Epidermal melanocyte (primary cell): Measurements from ENCODE around the gene KLHL11.
"Not testable (repeated sequence)": the region's sequence is repeated elsewhere in the genome, so short reads cannot be mapped to it uniquely, and the experiment has no call there.

ENCODE experiments used
- DNase-seq: peaks from one replicate; pipeline ENCODE4 v3.0.0; 2011; ENCODE audit warnings: low spot score; ENCODE audit not compliant: insufficient read length

Gene KLHL11

DNA sequence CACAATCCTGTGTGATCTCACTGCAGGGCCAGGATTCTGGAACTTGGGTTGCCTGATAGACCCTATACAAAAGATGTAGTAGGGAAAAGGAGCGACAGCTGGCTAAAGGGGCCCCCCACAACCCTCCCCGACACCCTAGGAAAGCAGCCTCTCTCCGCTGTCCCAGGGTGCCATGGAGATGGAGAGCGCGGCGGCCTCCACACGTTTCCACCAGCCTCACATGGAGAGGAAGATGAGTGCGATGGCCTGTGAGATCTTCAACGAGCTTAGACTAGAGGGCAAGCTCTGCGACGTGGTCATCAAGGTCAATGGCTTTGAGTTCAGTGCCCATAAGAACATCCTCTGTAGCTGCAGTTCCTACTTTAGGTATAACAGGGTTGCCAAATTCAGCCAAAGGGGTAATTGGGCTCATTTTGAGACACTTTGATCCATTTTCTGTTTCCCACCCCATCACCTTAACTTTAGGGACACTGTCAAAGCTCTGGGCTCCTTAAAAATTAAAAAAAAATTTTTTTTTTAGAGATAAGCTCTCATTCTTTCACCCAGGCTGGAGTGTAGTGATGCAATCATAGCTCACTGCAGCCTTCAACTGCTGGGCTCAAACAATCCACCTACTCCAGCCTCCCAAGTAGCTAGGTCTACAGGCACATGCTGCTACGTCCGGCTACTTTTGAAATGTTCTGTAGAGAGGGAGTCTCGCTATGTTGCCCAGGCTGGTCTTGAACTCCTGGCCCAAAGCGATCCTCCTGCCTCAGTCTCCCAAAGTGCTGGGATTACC, 27.3 kb downstream of the KLHL11 start, which contains the start of gene KLHL10:
TSS of gene KLHL10 (plus strand) at position 65 of the 778 bp plus-strand sequence. CDS start at position 173, 108 bp downstream.
- no peak for DNase-seq

DNA sequence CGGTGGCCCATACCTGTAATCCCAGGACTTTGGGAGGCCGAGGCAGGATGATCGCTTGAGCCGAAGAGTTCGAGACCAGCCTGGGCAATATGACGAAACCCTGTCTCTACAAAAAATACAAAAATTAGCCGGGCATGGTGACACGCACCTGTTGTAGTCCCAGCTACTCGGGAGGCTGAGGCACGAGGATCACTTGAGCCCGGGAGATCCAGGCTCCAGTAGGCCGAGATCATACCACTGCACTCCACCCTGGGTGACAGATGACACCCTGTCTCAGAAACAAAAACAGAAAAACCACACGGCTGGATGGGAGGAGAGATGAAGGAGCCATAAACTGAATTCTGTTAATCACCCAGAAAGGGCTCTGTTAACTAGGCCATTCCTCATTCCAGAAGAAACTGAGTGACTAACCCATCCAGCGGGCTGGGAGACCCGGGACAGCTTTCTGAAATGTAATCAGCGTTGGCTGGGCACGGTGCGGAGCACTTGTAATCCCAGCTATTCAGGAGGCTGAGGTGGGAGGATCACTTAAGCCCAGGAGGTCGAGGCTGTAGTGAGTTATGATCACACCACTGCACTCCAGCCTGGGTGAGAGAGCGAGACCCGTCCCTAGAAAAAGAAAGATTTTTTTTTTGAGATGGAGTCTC, 28.6 kb downstream of the KLHL11 start:
- DNase-seq, result peak; percentile 3

DNA sequence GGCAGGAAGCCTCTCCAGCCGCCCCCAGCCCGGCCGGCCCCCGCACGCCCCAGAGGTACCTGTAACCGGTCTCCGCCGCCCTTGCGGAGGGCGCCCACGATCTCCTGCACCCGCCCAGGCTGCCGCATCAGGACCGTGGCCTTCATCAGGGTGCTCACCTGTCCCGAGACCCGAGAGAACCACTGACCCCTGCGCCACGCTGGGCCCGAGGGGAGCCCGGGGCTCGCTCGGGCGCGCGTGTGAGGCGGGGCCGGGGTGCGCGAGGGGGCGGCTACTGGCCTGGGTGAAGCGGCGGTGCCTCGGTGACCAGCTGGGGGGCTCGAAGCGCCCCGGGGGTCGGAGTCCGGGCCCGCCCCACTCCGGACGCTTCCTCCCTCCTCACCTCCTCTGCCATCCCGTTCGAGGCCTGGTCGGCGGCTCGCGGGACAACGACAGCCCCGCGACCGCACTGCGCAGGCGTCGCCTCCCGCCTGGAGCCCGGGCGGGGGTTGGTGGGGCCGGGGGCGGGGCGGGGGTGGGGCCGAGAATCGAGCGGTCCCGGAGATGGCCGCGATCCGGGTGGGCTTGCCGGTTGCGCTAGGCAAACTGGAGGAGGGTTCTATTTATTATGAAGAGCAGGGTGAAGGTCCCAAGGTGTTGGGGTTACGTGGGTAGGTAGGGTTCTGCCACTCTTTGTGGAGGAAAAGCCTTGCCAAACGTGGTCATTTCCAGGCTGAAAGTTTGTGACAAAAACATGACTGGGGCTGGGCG, 29.2 kb downstream of the KLHL11 start, which contains the start of gene NT5C3B:
TSS of gene NT5C3B (minus strand) at position 433 of the 750 bp plus-strand sequence. CDS start at position 394, 39 bp downstream.
- DNase-seq, result peak; percentile 81

DNA sequence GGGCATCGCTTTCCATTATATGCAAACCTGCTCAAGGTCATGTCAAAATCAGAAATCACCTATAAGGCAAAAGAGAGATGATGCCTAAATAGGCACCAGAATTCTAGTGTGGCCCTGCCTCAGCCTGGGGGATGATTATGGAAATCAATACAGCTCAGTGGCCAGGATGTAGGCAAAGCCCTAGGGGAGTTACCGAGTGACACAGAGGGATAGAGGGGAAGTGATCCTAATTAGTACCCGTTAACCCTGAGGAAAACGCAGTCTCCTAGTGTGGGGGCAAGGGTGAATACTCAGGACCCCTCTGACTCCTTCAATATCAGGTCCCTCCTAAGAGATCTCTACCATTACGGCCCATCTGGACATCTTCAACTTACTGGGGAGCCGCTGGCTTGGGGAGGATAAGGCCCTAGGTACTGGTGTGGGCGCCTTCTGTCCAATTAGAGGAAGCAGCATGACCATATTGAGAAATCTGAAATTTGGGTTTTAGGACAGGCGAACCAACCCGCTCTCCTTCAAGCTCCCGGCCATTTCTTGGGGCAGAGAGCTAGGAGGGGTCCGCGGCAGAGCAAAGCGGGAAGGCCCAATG, 29.9 kb downstream of the KLHL11 start:
- peak; percentile 40 for DNase-seq

DNA sequence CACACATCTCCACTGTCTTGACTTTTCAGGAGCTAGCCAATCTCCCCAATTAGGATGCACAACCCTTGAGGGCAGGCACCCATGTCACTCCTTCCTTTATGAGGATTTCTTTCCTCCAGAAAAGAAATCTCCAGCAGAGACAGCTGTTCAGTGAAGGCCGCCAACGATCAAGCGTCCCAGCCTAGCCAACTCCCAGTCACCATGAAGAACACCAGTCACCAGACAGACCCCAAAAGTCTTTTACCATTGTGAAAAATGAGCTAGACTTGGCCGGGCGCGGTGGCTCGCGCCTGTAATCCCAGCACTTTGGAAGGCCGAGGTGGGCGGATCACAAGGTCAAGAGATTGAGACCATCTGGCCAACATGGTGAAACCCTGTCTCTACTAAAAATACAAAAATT, 35.3 kb downstream of the KLHL11 start:
- not testable (repeated sequence) for DNase-seq

DNA sequence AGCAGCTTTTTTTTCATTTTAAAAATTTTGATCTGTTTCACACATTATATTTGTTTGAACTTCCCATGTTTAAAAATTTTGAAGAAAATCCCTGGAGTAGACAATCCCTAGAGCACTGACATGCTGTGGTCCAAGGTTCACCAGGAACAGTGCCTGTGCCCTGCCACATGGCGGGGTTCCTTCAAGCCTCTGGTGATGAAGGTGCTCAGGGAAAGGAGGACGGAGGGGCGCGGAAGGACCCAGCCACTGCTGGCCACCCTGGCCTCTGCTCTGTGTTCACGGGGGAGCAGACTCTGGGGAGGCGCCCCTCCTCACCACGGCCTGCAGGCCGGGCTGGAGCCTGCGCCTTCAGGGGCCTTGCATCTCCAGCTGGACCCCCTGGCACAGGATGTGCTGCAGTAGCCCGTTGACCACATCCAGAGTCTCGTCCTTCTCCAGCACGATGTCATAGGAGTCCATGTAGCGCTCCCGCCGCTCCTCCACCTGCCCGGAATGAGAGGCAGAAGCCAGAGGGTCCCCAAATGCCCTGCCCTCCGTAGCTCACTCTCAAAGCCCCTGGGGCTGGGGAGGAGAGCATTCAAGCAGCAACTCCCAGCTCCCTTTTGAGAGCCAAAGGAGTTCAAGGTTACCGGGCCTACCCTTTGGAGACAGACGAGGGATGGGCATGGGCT, 39.9 kb downstream of the KLHL11 start:
- DNase-seq, result no peak

DNA sequence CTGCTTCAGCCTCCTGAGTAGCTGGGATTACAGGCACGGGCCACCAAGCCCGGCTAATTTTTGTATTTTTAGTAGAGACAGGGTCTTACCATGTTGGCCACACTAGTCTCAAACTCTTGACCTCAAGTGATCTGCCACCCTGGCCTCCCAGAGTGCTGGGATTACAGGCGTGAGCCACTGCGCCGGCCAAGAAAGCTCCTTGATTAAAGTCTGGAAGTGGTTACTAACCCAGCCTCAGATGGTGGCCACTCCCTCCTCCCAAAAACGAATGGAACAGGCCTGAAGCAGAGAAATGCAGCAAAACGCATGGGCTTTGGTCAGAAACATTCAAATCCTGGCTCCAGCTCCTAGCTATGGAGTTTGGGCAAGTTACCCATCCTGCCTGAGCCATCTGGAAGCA, 41.1 kb downstream of the KLHL11 start:
- no peak for DNase-seq

DNA sequence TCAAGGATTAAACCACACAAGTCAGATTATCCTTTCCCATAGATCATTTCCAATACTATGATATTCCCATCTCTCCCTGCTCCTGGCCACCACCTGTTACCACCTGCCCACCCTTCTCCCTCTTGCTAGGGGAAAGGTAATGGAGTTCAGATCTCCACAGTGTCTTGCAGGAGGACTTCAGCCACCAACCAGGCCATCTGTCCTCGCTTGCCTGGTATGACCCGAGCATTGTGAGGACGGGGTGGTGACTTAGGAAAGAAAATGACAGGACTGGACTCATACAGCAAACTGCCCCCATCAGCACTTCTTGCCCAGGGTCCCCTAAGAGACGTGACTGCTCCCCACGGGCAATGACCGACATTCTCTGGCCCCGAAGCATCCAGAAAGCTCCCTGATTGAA, 41.6 kb downstream of the KLHL11 start:
- DNase-seq, result no peak

DNA sequence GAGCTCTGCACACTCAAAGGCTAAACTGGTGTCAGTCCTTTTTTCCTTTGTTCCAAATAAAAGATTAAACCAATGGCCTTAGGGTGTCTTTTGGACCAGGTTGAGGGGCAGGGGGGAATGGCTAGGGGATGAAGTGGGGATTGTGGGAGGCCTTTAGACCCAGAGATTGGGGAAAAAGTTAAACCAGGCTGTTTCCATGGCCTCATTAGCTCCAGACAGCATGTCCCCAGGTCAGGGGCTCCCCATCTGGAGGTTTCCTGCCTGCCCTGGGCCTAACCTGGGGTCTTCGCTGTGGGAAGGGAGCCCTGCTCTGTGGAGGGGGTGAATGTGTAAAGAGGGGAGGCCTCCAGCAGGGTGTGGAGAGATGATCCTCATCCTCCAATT, 42.1 kb downstream of the KLHL11 start:
- no peak for DNase-seq

DNA sequence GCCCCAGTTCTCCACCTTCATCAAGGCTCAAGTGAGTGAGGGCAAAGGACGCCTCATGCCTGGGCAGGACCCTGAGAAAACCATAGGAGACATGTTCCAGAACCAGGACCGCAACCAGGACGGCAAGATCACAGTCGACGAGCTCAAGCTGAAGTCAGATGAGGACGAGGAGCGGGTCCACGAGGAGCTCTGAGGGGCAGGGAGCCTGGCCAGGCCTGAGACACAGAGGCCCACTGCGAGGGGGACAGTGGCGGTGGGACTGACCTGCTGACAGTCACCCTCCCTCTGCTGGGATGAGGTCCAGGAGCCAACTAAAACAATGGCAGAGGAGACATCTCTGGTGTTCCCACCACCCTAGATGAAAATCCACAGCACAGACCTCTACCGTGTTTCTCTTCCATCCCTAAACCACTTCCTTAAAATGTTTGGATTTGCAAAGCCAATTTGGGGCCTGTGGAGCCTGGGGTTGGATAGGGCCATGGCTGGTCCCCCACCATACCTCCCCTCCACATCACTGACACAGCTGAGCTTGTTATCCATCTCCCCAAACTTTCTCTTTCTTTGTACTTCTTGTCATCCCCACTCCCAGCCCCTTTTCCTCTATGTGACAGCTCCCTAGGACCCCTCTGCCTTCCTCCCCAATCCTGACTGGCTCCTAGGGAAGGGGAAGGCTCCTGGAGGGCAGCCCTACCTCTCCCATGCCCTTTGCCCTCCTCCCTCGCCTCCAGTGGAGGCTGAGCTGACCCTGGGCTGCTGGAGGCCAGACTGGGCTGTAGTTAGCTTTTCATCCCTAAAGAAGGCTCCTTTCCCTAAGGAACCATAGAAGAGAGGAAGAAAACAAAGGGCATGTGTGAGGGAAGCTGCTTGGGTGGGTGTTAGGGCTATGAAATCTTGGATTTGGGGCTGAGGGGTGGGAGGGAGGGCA, 42.7 kb downstream of the KLHL11 start:
- no peak for DNase-seq

DNA sequence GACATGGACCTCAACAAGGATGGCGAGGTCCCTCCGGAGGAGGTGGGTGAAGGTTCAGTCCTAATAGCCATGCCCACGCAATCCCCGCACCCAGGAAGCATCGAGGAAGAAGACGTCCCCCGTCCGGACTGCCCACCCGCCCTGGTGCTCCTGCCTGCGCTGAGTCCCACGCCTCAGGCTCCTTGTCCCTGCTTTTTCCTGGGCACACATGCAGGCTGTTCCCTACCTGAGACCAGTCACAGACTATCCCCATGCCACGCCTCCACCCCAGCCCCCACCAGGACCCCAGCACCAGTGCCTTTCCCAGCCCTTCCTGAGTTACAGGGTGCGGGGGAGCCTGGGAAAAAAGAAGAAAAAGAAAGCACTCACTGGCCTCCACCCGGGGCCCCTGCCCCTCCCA, 43.4 kb downstream of the KLHL11 start:
- DNase-seq, result no peak

DNA sequence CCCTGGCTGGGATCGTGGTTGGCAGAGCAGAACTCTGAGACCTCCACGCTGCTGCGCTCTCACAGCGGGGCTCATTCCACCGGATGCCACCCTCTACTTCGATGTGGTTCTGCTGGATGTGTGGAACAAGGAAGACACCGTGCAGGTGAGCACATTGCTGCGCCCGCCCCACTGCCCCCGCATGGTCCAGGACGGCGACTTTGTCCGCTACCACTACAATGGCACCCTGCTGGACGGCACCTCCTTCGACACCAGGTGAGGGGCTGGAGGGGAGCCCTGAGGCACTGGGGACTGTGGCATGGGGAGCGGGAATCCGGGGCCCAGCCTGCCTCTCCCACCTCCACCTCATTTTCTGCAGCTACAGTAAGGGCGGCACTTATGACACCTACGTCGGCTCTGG, 47.2 kb downstream of the KLHL11 start:
- DNase-seq, result no peak

DNA sequence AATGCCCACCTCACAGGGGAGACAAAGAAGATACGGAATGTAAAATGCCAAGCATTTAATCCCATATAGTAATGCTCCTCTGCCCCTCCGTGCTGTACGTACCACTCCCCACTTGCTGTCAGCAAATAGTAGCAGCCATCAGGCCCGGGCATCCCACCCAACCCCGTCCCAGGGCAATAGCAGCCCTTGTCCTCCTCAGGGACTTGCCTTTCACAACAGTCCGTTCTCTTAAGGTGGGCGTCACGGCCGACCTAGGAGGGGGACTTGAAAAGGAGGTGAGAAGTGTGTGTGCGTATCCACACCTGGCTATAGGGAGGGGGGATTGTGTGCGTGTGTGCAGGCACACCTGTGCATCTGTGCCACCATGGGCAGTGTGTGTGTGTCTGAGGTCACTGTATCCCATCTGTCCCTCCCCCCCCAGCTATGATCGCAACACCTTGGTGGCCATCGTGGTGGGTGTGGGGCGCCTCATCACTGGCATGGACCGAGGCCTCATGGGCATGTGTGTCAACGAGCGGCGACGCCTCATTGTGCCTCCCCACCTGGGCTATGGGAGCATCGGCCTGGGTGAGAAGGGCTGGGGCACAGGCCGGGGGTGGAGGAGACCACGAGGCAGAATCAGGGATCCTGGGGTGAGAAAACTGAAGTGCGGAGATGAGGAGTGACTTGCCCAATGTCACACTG, 48.4 kb downstream of the KLHL11 start:
- no peak for DNase-seq

DNA sequence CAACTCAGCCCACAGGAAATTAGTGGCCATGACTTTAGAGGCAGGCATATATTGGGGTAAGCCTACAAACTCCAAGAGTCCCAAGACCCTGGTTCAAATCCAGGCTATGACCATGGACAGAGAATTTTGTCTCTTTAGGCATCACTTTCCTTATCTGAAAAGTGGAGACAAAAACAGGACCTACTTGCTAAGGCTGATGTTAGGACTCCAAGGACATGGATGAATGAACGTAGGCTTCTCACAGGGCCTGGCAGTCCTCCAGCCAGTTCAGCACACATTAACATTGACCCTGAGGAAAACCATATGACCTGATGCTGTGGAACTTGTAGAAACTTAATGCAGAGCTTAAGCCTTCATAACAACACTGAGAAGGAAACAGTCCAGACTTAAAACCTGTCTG, 51.0 kb downstream of the KLHL11 start:
- DNase-seq, result peak; percentile 32

DNA sequence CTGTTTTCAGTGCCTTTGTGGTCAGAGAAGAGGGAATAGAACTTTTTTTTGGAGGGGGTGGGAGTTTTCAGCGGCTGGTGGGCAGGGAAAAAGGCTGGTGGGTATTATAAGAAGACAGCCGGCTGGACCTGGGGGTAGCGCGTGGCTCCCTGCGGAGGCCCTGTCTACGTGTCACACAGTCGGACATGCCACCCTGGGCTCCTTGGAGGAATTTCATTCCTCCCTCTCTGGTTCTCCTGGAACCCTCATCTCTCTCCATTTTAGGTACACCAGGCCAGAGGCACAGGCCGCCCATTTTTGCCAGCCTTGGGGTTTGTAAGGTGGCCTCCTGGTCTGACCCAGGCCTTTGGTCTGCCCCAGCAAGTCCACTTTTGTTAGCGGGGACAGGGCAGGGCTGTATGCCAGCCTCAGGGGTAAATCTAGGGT, 51.5 kb downstream of the KLHL11 start:
- no peak for DNase-seq

DNA sequence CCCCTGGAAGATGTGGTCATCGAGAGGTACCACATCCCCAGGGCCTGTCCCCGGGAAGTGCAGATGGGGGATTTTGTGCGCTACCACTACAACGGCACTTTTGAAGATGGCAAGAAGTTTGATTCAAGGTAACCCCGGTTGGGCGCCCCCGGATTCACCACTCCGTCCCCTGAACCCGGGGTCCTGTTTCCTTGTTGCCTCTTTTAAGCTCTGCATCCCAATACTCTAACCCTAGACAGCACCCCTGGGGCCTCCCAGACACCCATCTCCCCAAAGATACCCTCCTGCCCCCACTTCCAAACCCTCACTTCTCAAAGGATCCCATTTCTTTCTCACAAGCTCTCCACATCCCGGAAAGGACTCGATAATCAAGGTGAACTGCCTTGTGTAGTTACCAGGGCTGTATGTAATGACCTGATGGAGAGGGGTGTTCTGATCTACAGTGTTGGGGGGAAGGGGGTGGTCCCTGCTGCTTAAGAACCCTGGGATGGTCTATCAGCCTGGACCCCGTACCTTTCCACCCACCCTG, 52.0 kb downstream of the KLHL11 start:
- peak; percentile 26 for DNase-seq

DNA sequence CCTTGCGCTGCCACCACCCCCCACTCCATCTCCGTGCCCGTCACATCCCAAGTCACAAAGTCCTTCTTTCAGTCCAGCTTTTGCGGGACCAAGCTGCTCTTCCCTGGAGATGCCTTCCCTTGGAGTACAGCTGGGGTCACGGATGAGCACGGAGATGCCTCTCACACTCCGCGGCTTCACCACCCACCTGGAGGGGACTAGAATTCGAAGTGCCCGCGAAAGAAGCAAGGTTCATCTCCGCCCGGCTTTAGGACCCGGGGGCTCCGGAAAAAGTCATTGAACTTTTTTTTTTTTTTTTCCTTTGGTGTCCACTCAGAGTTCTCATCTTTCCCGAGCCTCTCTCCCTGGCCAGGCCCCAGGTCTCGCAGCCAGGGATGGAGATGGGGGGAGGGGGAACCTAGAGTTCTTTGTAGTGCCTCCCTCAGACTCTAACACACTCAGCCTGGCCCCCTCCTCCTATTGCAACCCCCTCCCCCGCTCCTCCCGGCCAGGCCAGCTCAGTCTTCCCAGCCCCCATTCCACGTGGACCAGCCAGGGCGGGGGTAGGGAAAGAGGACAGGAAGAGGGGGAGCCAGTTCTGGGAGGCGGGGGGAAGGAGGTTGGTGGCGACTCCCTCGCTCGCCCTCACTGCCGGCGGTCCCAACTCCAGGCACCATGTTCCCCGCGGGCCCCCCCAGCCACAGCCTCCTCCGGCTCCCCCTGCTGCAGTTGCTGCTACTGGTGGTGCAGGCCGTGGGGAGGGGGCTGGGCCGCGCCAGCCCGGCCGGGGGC, 52.7 kb downstream of the KLHL11 start, which contains the start of gene FKBP10:
TSS of gene FKBP10 (plus strand) at position 624 of the 771 bp plus-strand sequence. CDS start at position 655, 31 bp downstream.
- peak; percentile 94 for DNase-seq
